ENCODE data around the gene SIN3A. TPM values are rescaled to one million over a fixed set of nuclear protein-coding genes. Genes with fewer than 3 reads are reported as not detected.

Gene SIN3A
- total RNA-seq, 1 donor from 2014 or later = 69.0 TPM

DNA sequence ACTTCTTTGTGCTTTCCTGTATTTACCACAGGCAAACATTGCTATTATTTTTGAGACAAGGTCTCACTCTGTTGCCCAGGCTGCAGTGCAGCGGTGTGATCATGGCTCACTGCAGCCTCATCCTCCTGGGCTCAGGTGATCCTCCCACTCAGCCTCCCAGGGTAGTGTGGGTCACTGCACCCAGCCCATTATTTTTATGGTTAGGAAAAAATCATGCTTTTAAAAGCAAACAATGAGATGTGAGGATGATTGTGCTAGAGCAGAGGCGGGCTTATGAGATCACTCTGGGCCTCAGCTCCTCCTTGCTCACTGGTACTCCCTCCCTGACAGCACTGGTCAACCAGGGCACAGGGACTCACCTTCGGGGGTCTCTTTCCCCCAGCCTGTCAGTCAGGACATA, 85.3 kb downstream of the SIN3A start:
- no peak for DNase-seq (ENCODE audit: low spot score)

DNA sequence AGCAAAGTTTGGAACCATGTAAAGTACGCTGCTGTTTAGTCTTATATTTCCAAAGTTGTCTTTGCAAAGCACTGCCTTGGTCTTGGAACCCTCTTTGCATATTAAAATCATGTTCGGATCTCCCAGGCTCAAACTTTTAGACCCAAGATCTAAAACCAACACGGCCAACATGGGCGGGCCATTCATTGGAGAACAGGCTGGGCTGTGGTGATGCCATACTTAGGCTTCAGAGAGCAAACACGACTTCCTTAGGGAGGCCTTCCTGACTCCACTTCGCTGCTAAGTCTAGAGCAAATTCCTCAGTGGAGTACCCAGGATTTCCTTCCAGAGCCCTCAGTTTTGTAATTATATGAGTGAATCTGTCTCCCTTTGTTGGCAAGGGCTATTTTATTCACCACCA, 86.6 kb downstream of the SIN3A start:
- no peaks in the 10 kb centered on the region for H3K36me3 ChIP-seq
- Mint-ChIP-seq H3K27ac (no peak overlapping the region), H3K36me3 (peaks cover 8% of the 10 kb centered on the region)

More for the DNA sequence above, 85.3 kb downstream of the SIN3A start:
- Histone ChIP-seq H4K20me1 (ENCODE audit: low read depth) (peaks cover 22% of the 10 kb centered on the region), H3K9me3 (ENCODE audit: low read depth) (no peaks in the 10 kb centered on the region), H3K27me3 (no peaks in the 10 kb centered on the region), H3K79me2 (ENCODE audit: low read depth) (peaks cover 14% of the 10 kb centered on the region), H3K4me2 (no peak overlapping the region), H2AFZ (replicated peaks) (no peak overlapping the region), H3K27ac (no peak overlapping the region), H3K4me3 (no peak overlapping the region), H3K9ac (no peak overlapping the region), H3K36me3 (peaks cover 12% of the 10 kb centered on the region), H3K4me1 (peaks cover 9% of the 10 kb centered on the region), H3F3A (ENCODE audit: low read depth) (peaks cover 31% of the 10 kb centered on the region)
- peaks cover 15% of the 10 kb centered on the region for H3K4me1 Mint-ChIP-seq
- no peaks in the 10 kb centered on the region for H3K27me3 Mint-ChIP-seq (ENCODE audit: insufficient read depth, low read depth)
- peaks cover 5% of the 10 kb centered on the region for H3K36me3 Mint-ChIP-seq
- H3K27ac Mint-ChIP-seq = no peak overlapping the region
- no peaks in the 10 kb centered on the region for H3K9me3 Mint-ChIP-seq
- TF ChIP-seq, protein P1, sequence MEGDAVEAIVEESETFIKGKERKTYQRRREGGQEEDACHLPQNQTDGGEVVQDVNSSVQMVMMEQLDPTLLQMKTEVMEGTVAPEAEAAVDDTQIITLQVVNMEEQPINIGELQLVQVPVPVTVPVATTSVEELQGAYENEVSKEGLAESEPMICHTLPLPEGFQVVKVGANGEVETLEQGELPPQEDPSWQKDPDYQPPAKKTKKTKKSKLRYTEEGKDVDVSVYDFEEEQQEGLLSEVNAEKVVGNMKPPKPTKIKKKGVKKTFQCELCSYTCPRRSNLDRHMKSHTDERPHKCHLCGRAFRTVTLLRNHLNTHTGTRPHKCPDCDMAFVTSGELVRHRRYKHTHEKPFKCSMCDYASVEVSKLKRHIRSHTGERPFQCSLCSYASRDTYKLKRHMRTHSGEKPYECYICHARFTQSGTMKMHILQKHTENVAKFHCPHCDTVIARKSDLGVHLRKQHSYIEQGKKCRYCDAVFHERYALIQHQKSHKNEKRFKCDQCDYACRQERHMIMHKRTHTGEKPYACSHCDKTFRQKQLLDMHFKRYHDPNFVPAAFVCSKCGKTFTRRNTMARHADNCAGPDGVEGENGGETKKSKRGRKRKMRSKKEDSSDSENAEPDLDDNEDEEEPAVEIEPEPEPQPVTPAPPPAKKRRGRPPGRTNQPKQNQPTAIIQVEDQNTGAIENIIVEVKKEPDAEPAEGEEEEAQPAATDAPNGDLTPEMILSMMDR (IDR thresholded peaks at IDR 0.05) = no peak
- no peak for TF ChIP-seq EZH2 (IDR thresholded peaks at IDR 0.05)
- TF ChIP-seq EZH2phosphoT487 (IDR thresholded peaks at IDR 0.05) = no peak
- H3K4me3 Mint-ChIP-seq = no peak overlapping the region

DNA sequence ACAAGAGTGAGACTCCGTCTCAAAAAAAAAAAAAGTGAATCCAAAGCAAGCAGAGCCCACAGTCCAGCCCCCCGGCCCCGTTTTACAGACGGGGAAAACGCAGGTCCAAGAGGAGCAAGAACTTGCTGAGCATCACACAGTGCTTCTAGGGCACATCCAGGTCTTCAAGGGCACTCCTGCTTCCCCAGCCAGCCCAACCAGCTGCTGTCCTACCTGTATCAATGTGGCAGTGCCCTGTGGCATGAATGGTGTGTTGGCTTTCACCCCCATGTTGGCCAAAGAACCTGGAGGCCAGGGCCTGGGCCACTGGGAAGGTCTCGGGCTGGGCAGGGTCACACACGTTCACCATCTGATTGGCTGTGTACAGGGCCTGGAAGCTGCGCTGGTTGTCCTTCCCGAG, 87.7 kb downstream of the SIN3A start:
- Mint-ChIP-seq H3K27me3 (ENCODE audit: insufficient read depth, low read depth) (no peaks in the 10 kb centered on the region), H3K4me1 (peaks cover 3% of the 10 kb centered on the region), H3K4me3 (no peak overlapping the region), H3K36me3 (peaks cover 8% of the 10 kb centered on the region), H3K27ac (no peak overlapping the region), H3K9me3 (no peaks in the 10 kb centered on the region)
- no peak overlapping the region for H3K27ac ChIP-seq
- H3K9me3 ChIP-seq (ENCODE audit: low read depth) = no peaks in the 10 kb centered on the region
- DNase-seq (ENCODE audit: low spot score) = no peak
- no peaks in the 10 kb centered on the region for H3K36me3 ChIP-seq
- no peak overlapping the region for H3K9ac ChIP-seq
- no peaks in the 10 kb centered on the region for H3K27me3 ChIP-seq
- peaks cover 10% of the 10 kb centered on the region for H3F3A ChIP-seq (ENCODE audit: low read depth)
- no peak overlapping the region for H3K4me3 ChIP-seq
- no peak overlapping the region for H2AFZ ChIP-seq (replicated peaks)
- no peaks in the 10 kb centered on the region for H3K79me2 ChIP-seq (ENCODE audit: low read depth)
- no peak for TF ChIP-seq EZH2 (IDR thresholded peaks at IDR 0.05)
- TF ChIP-seq, protein P1 (IDR thresholded peaks at IDR 0.05) = no peak
- no peak for TF ChIP-seq EZH2phosphoT487 (IDR thresholded peaks at IDR 0.05)
- peaks cover 10% of the 10 kb centered on the region for H4K20me1 ChIP-seq (ENCODE audit: low read depth)
- H3K4me2 ChIP-seq = no peak overlapping the region
- no peaks in the 10 kb centered on the region for H3K4me1 ChIP-seq

More for the DNA sequence above, 86.6 kb downstream of the SIN3A start:
- Histone ChIP-seq H3K4me2 (no peak overlapping the region), H3K9me3 (ENCODE audit: low read depth) (no peaks in the 10 kb centered on the region), H3K79me2 (ENCODE audit: low read depth) (peaks cover 6% of the 10 kb centered on the region), H4K20me1 (ENCODE audit: low read depth) (peaks cover 20% of the 10 kb centered on the region), H3K4me3 (no peak overlapping the region), H3F3A (ENCODE audit: low read depth) (peaks cover 21% of the 10 kb centered on the region), H3K27ac (no peak overlapping the region), H2AFZ (replicated peaks) (no peak overlapping the region), H3K4me1 (peaks cover 8% of the 10 kb centered on the region), H3K27me3 (no peaks in the 10 kb centered on the region), H3K9ac (no peak overlapping the region)
- Mint-ChIP-seq H3K4me3 (no peak overlapping the region), H3K4me1 (peaks cover 13% of the 10 kb centered on the region), H3K9me3 (no peaks in the 10 kb centered on the region), H3K27me3 (ENCODE audit: insufficient read depth, low read depth) (no peaks in the 10 kb centered on the region)
- no peak for TF ChIP-seq EZH2 (IDR thresholded peaks at IDR 0.05)
- no peak for TF ChIP-seq EZH2phosphoT487 (IDR thresholded peaks at IDR 0.05)
- TF ChIP-seq, protein P1 (IDR thresholded peaks at IDR 0.05) = no peak
- no peak for DNase-seq (ENCODE audit: low spot score)
